ENCODE results near the gene HOXD1. TPM values are rescaled to one million over a fixed set of nuclear protein-coding genes. Genes with fewer than 3 reads are reported as not detected.

HOXD1 gene
- total RNA-seq, 1 experiment from 2014 or later, result not detected

GRCh38 chr2:176181551-176181950 is 6.9 kb upstream of the HOXD1 start:
- Mint-ChIP-seq H3K4me3 (no peak overlapping the region), H3K36me3 (ENCODE audit: insufficient read depth in 1 of 3, low read depth in 3 of 3) (peaks cover 0 to 6% (median 0%) of the 10 kb centered on the region in 3 experiments; a peak in 2 of 7 replicates), H3K27me3 (ENCODE audit: low read depth) (peaks cover 100% of the 10 kb centered on the region), H3K27ac (no peak overlapping the region), H3K9me3 (peaks cover 3 to 6% of the 10 kb centered on the region in 2 experiments; a peak in 3 of 5 replicates), H3K4me1 (peaks cover 13 to 14% of the 10 kb centered on the region in 2 experiments)
- Histone ChIP-seq H2BK120ac (ENCODE audit: low read depth, low read length, poor library complexity, severe bottlenecking) (no peak overlapping the region), H3K27ac (ENCODE audit: insufficient read length, low read depth, low read length) (no peak overlapping the region), H4K20me1 (ENCODE audit: control insufficient read depth, insufficient read depth, insufficient read length) (no peaks in the 10 kb centered on the region), H4K5ac (ENCODE audit: insufficient read length, low read depth, low read length) (no peak overlapping the region), H3K9ac (ENCODE audit: extremely low read depth, insufficient read length, low read length) (no peak overlapping the region), H2BK20ac (ENCODE audit: low read depth, low read length, poor library complexity, severe bottlenecking) (no peak overlapping the region), H3K23ac (ENCODE audit: insufficient read length, low read depth, low read length) (no peak overlapping the region), H3K4ac (ENCODE audit: low read depth, low read length) (no peak overlapping the region), H4K8ac (replicated peaks; ENCODE audit: insufficient read length, low read depth, low read length) (no peak overlapping the region), H3K23me2 (ENCODE audit: insufficient read length, low read depth, low read length, poor library complexity, severe bottlenecking) (no peaks in the 10 kb centered on the region), H3K9me3 (ENCODE audit: control insufficient read depth, low read depth, low read length) (no peaks in the 10 kb centered on the region), H3K4me1 (ENCODE audit: insufficient read depth, low read length) (no peaks in the 10 kb centered on the region), H3K79me2 (ENCODE audit: insufficient read depth, low read length) (no peaks in the 10 kb centered on the region), H3K56ac (ENCODE audit: insufficient read length, low read depth, low read length) (no peak overlapping the region), H3K18ac (ENCODE audit: insufficient read length, low read depth, low read length) (no peak overlapping the region), H3K27me3 (ENCODE audit: insufficient read depth, low read length) (peaks cover 85% of the 10 kb centered on the region), H3T11ph (ENCODE audit: low read length) (no peak overlapping the region), H4K91ac (ENCODE audit: insufficient read length, low read depth, low read length) (no peak overlapping the region), H2AK5ac (ENCODE audit: insufficient read length, low read length) (no peak overlapping the region), H3K14ac (ENCODE audit: insufficient read depth, low read length) (no peak overlapping the region), H2BK5ac (ENCODE audit: insufficient read length, low read length) (no peak overlapping the region), H3K4me2 (ENCODE audit: insufficient read depth, insufficient read length, low read length) (no peak overlapping the region), H2BK15ac (ENCODE audit: low read depth, low read length) (no peak overlapping the region), H3K79me1 (ENCODE audit: insufficient read depth, low read depth, low read length, poor library complexity, severe bottlenecking) (no peaks in the 10 kb centered on the region), H2AFZ (ENCODE audit: low read length) (no peak overlapping the region), H2BK12ac (ENCODE audit: insufficient read length, low read depth, low read length) (no peak overlapping the region)
- WGBS (ENCODE audit: extremely low coverage, insufficient read length, low lambda C conversion rate), result no CpG with 5 or more reads among the region's 3 CpGs
- TF ChIP-seq, protein P1, sequence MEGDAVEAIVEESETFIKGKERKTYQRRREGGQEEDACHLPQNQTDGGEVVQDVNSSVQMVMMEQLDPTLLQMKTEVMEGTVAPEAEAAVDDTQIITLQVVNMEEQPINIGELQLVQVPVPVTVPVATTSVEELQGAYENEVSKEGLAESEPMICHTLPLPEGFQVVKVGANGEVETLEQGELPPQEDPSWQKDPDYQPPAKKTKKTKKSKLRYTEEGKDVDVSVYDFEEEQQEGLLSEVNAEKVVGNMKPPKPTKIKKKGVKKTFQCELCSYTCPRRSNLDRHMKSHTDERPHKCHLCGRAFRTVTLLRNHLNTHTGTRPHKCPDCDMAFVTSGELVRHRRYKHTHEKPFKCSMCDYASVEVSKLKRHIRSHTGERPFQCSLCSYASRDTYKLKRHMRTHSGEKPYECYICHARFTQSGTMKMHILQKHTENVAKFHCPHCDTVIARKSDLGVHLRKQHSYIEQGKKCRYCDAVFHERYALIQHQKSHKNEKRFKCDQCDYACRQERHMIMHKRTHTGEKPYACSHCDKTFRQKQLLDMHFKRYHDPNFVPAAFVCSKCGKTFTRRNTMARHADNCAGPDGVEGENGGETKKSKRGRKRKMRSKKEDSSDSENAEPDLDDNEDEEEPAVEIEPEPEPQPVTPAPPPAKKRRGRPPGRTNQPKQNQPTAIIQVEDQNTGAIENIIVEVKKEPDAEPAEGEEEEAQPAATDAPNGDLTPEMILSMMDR (conservative IDR thresholded peaks at IDR 0.05), result no peak
- no peak for DNase-seq
